ENCODE measurements around the gene URI1.

URI1 gene

DNA sequence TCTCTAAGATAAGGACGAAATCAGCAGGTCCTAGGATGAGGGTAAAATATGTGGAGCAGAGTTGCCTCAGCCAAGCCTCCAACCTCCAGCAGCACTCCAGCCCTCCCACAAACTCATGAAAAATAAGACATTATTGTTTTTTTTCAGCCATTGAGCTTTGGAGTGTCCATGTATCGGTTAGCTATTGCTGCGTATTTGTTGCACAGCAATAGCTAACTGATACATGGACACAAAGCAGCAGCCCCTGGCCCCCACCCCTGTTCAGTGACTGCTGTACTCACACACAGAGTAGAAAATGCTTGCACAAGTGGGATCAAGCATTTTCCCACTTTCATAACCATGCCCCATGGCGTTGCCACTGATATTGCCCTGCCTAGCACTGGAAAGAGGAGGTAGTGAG is 19.1 kb upstream of the URI1 start:
- no peak for ATAC-seq (ENCODE audit: low read depth)
- H3K27me3 ChIP-seq (ENCODE audit: insufficient read depth, poor library complexity, severe bottlenecking) = no peaks in the 10 kb centered on the region
- no peaks in the 10 kb centered on the region for H3K4me1 ChIP-seq (ENCODE audit: insufficient read depth, poor library complexity, severe bottlenecking)
- H3K27ac ChIP-seq (ENCODE audit: poor library complexity, severe bottlenecking) = no peak overlapping the region
- no peak for DNase-seq (ENCODE audit: low spot score)
- H3K9me3 ChIP-seq (ENCODE audit: severe bottlenecking) = no peaks in the 10 kb centered on the region
- TF ChIP-seq, protein P1, sequence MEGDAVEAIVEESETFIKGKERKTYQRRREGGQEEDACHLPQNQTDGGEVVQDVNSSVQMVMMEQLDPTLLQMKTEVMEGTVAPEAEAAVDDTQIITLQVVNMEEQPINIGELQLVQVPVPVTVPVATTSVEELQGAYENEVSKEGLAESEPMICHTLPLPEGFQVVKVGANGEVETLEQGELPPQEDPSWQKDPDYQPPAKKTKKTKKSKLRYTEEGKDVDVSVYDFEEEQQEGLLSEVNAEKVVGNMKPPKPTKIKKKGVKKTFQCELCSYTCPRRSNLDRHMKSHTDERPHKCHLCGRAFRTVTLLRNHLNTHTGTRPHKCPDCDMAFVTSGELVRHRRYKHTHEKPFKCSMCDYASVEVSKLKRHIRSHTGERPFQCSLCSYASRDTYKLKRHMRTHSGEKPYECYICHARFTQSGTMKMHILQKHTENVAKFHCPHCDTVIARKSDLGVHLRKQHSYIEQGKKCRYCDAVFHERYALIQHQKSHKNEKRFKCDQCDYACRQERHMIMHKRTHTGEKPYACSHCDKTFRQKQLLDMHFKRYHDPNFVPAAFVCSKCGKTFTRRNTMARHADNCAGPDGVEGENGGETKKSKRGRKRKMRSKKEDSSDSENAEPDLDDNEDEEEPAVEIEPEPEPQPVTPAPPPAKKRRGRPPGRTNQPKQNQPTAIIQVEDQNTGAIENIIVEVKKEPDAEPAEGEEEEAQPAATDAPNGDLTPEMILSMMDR (IDR thresholded peaks at IDR 0.05; ENCODE audit: poor library complexity, severe bottlenecking) = no peak
- no peaks in the 10 kb centered on the region for H3K36me3 ChIP-seq (ENCODE audit: low read depth)
- H3K4me3 ChIP-seq (ENCODE audit: severe bottlenecking) = no peak overlapping the region

DNA sequence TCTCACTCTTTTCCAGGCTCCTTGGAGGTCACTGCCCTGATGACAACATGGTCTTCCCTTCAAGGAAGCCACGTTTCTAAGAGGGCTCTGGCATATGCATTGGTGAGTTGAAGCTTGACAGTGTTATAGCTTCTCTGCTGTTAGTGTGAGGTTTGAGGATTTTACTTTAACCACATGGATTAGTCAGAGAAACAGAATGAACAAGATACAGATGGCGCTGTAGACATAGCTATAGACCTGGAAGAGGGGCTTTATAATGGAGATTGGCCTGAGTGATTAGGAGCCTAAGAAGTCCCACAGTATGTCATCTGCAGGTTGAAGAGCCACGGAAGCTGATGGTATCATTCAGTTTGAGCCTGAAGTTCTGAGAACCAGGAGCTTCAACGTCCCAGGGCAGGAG is 18.4 kb upstream of the URI1 start:
- DNase-seq (ENCODE audit: low spot score) = no peak
- Histone ChIP-seq H3K4me3 (ENCODE audit: severe bottlenecking) (no peak overlapping the region), H3K9me3 (ENCODE audit: severe bottlenecking) (no peaks in the 10 kb centered on the region), H3K4me1 (ENCODE audit: insufficient read depth, poor library complexity, severe bottlenecking) (no peaks in the 10 kb centered on the region), H3K36me3 (ENCODE audit: low read depth) (no peaks in the 10 kb centered on the region), H3K27me3 (ENCODE audit: insufficient read depth, poor library complexity, severe bottlenecking) (no peaks in the 10 kb centered on the region), H3K27ac (ENCODE audit: poor library complexity, severe bottlenecking) (no peak overlapping the region)
- ATAC-seq (ENCODE audit: low read depth) = no peak
- TF ChIP-seq, protein P1 (IDR thresholded peaks at IDR 0.05; ENCODE audit: poor library complexity, severe bottlenecking) = no peak

DNA sequence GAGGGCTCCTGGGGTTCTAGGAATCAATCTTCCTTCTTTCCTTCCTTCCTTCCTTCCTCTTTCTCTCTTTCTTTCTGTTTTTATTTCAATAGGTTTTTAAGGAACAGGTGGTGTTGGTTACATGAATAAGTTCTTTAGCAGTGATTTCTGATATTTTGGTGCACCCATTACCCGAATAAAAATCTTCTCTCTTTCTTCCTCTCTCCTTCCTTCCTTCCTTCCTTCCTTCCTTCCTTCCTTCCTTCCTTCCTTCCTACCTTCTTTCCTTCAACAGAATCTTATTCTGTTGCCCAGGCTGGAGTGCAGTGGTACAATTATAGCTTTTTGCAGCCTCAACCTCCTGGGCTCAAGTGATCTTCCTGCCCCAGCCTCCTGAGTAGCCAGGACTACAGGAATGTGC is 16.0 kb upstream of the URI1 start:
- H3K36me3 ChIP-seq (ENCODE audit: low read depth) = no peaks in the 10 kb centered on the region
- no peak overlapping the region for H3K27ac ChIP-seq (ENCODE audit: poor library complexity, severe bottlenecking)
- no peaks in the 10 kb centered on the region for H3K4me1 ChIP-seq (ENCODE audit: insufficient read depth, poor library complexity, severe bottlenecking)
- H3K9me3 ChIP-seq (ENCODE audit: severe bottlenecking) = no peaks in the 10 kb centered on the region
- no peak overlapping the region for H3K4me3 ChIP-seq (ENCODE audit: severe bottlenecking)
- TF ChIP-seq, protein P1 (IDR thresholded peaks at IDR 0.05; ENCODE audit: poor library complexity, severe bottlenecking) = no peak
- H3K27me3 ChIP-seq (ENCODE audit: insufficient read depth, poor library complexity, severe bottlenecking) = no peaks in the 10 kb centered on the region
- ATAC-seq (ENCODE audit: low read depth) (no peak), DNase-seq (ENCODE audit: low spot score) (no peak)

DNA sequence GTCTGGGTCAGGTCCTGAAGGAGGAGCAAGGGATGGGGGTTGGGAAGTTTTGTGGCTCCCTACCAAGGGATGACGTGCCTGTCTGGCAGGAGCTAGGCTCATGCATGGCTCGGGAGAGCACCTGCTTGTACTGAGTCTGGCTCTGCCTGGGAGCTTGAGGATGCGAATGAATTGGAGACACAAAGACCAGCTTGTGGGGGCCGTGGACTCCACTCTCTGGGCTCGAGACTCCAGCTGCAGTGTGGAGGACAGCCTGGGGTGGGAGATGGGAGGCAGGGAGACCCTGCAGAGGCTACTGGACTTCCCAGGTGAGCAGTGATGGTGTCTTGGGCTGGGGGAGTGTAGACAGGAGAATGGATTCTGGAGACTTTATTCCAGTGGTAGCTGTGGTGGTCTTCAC is 15.2 kb upstream of the URI1 start:
- TF ChIP-seq, protein P1 (IDR thresholded peaks at IDR 0.05; ENCODE audit: poor library complexity, severe bottlenecking) = no peak
- Histone ChIP-seq H3K27ac (ENCODE audit: poor library complexity, severe bottlenecking) (no peak overlapping the region), H3K27me3 (ENCODE audit: insufficient read depth, poor library complexity, severe bottlenecking) (no peaks in the 10 kb centered on the region), H3K36me3 (ENCODE audit: low read depth) (no peaks in the 10 kb centered on the region), H3K4me1 (ENCODE audit: insufficient read depth, poor library complexity, severe bottlenecking) (no peaks in the 10 kb centered on the region), H3K9me3 (ENCODE audit: severe bottlenecking) (no peaks in the 10 kb centered on the region), H3K4me3 (ENCODE audit: severe bottlenecking) (no peak overlapping the region)
- no peak for ATAC-seq (ENCODE audit: low read depth)
- DNase-seq (ENCODE audit: low spot score) = no peak

DNA sequence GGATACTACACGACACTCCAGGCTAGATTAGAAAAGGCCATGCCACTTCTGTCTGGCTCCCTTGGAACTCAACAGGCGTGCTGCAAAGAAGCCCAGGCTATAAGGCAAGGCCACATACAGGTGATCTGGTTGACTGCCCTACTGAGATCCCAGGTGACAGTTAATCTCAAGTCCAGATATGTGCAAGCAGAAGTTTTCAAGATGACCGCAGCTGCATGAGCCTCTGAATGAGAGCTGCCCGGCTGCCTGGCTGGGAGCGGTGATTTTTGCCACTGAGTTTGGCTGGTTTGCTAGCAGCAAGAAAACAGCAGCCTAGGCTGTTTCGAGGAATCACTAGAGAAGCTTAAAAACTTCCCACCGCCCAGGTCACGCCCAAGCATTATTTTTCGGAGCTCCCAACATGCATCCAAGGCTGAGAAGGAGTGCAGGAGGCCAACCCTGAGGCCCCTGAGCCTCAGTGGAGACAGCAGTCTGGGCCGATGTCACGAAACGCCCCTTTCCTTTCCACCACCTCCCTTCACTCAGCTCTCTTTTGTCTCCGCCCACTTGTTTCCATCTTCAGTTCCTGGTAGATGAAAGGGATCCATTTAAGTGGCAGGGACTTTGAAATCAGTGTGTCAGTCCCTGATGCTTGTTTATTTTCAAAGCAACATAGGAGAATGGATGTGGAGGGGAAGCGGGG is 14.0 kb upstream of the URI1 start:
- Histone ChIP-seq H3K4me1 (ENCODE audit: insufficient read depth, poor library complexity, severe bottlenecking) (no peaks in the 10 kb centered on the region), H3K27ac (ENCODE audit: poor library complexity, severe bottlenecking) (no peak overlapping the region), H3K36me3 (ENCODE audit: low read depth) (no peaks in the 10 kb centered on the region), H3K4me3 (ENCODE audit: severe bottlenecking) (no peak overlapping the region), H3K9me3 (ENCODE audit: severe bottlenecking) (no peaks in the 10 kb centered on the region), H3K27me3 (ENCODE audit: insufficient read depth, poor library complexity, severe bottlenecking) (no peaks in the 10 kb centered on the region)
- DNase-seq (ENCODE audit: low spot score) (no peak), ATAC-seq (ENCODE audit: low read depth) (no peak)
- TF ChIP-seq, protein P1 (IDR thresholded peaks at IDR 0.05; ENCODE audit: poor library complexity, severe bottlenecking) = no peak
